ENCODE results near the gene CHRM3. TPM values are rescaled to one million over a fixed set of nuclear protein-coding genes. Genes with fewer than 3 reads are reported as not detected.

The CHRM3 gene
- total and polyA plus RNA-seq, 7 donors: 0.60 to 111 (median 43.9) TPM

- WGBS, 2 donors: 93 to 97% methylated on average over 6 of the region's 6 CpGs
- no peak for DNase-seq
- intact Hi-C loops (cut with DNase I): no loop called here
Measured at GRCh38 chr1:239349699-239350098, 36.7 kb upstream of the CHRM3 start.

GRCh38 chr1:239353536-239353935, 32.8 kb upstream of the CHRM3 start:
- TF ChIP-seq EP300 (IDR thresholded peaks at IDR 0.05): no peak
- no peak for TF ChIP-seq POLR2A (IDR thresholded peaks at IDR 0.05)
- no peak for TF ChIP-seq CTCF (IDR thresholded peaks at IDR 0.05)
- TF ChIP-seq POLR2AphosphoS5 (IDR thresholded peaks at IDR 0.05): no peak
- H3K4me3 ChIP-seq: no peak overlapping the region
- H3K9me3 ChIP-seq: no peaks in the 10 kb centered on the region
- no peak for DNase-seq
- no peaks in the 10 kb centered on the region for H3K27me3 ChIP-seq
- no peaks in the 10 kb centered on the region for H3K4me1 ChIP-seq
- no peaks in the 10 kb centered on the region for H3K36me3 ChIP-seq
- H3K27ac ChIP-seq: no peak overlapping the region
- 26 to 67% methylated on average over 3 of the region's 3 CpGs for WGBS, 2 donors
- intact Hi-C loops (cut with DNase I): no loop called here

More at GRCh38 chr1:239349699-239350098, 36.7 kb upstream of the CHRM3 start:
- no peak overlapping the region for H3K27ac ChIP-seq
- H3K4me3 ChIP-seq: no peak overlapping the region
- TF ChIP-seq POLR2A (IDR thresholded peaks at IDR 0.05) (no peak), POLR2AphosphoS5 (IDR thresholded peaks at IDR 0.05) (no peak), CTCF (IDR thresholded peaks at IDR 0.05) (no peak), EP300 (IDR thresholded peaks at IDR 0.05) (no peak)
- H3K36me3 ChIP-seq: no peaks in the 10 kb centered on the region
- H3K27me3 ChIP-seq: no peaks in the 10 kb centered on the region
- H3K9me3 ChIP-seq: no peaks in the 10 kb centered on the region
- H3K4me1 ChIP-seq: no peaks in the 10 kb centered on the region

GRCh38 chr1:239354231-239354630, 32.1 kb upstream of the CHRM3 start:
- Histone ChIP-seq H3K4me3 (no peak overlapping the region), H3K36me3 (no peaks in the 10 kb centered on the region), H3K27me3 (no peaks in the 10 kb centered on the region), H3K9me3 (no peaks in the 10 kb centered on the region), H3K27ac (no peak overlapping the region), H3K4me1 (no peaks in the 10 kb centered on the region)
- no peak for DNase-seq
- intact Hi-C loops (cut with DNase I): no loop called here
- no peak for TF ChIP-seq POLR2A (IDR thresholded peaks at IDR 0.05)
- TF ChIP-seq CTCF (IDR thresholded peaks at IDR 0.05): no peak
- TF ChIP-seq EP300 (IDR thresholded peaks at IDR 0.05): no peak
- no peak for TF ChIP-seq POLR2AphosphoS5 (IDR thresholded peaks at IDR 0.05)
- 71 to 88% methylated on average over 1 of the region's 1 CpG for WGBS, 2 donors

- H3K4me1 ChIP-seq: peaks cover 0 to 12% (median 10%) of the 10 kb centered on the region in 4 donors
Measured at GRCh38 chr1:239357867-239358266, 28.5 kb upstream of the CHRM3 start.

More at GRCh38 chr1:239357867-239358266, 28.5 kb upstream of the CHRM3 start:
- Histone ChIP-seq H3K4me3 (no peak overlapping the region), H3K27ac (no peak overlapping the region), H3K27me3 (no peaks in the 10 kb centered on the region), H3K9me3 (no peaks in the 10 kb centered on the region), H3K36me3 (no peaks in the 10 kb centered on the region)
- DNase-seq: no peak
- WGBS, 2 donors: 80 to 81% methylated on average over 2 of the region's 2 CpGs
- no peak for TF ChIP-seq EP300 (IDR thresholded peaks at IDR 0.05)
- TF ChIP-seq POLR2AphosphoS5 (IDR thresholded peaks at IDR 0.05): no peak
- no peak for TF ChIP-seq CTCF (IDR thresholded peaks at IDR 0.05)
- TF ChIP-seq POLR2A (IDR thresholded peaks at IDR 0.05): no peak
- intact Hi-C loops (cut with DNase I): no loop called here
